K562 (cell line): ENCODE results near the gene RNASEH2A. TPM values are rescaled to one million over a fixed set of nuclear protein-coding genes. Genes with fewer than 3 reads are reported as not detected.

Experiments used
- CC2D1A ChIP-seq: fragments of 450-650 bp; IDR thresholded peaks from 2 replicates; pipeline ENCODE4 v1.6.1; 2017; ENCODE audit warnings: mild to moderate bottlenecking
- CREB1 ChIP-seq, 2 experiments: sonication (generic) in 1 of 2; formaldehyde crosslinking in 1 of 2; IDR thresholded peaks; 2 replicates each; pipeline versions ENCODE4 v1.6.1 to v1.8.0; 2012 to 2022; ENCODE audit warnings: inconsistent platforms in 1 of 2, mild to moderate bottlenecking in 1 of 2, missing genetic modification reagents in 1 of 2, moderate library complexity in 1 of 2
- DACH1 ChIP-seq: fragments of 450-650 bp; IDR thresholded peaks from 2 replicates; pipeline ENCODE4 v1.6.1; 2018; ENCODE audit not compliant: partially characterized antibody
- FOXM1 ChIP-seq, 2 experiments: fragments of 450-650 bp in 1 of 2; sonication (generic) in 1 of 2; formaldehyde crosslinking in 1 of 2; IDR thresholded peaks; 2 replicates each; pipeline versions ENCODE4 v1.6.1 to v1.9.0; 2017 to 2022; ENCODE audit warnings: low read depth in 2 of 2, mild to moderate bottlenecking in 2 of 2, missing genetic modification reagents in 1 of 2, moderate library complexity in 1 of 2
- HDAC6 ChIP-seq: IDR thresholded peaks from 2 replicates; pipeline ENCODE4 v1.6.1; 2012; ENCODE audit warnings: low read depth, mild to moderate bottlenecking, control low read depth, inconsistent platforms, low read length, moderate library complexity
- HDGF ChIP-seq: fragments of 450-650 bp; IDR thresholded peaks from 2 replicates; pipeline ENCODE4 v1.6.1; 2016
- HMG20A ChIP-seq: fragments of 450-650 bp; formaldehyde crosslinking; conservative IDR thresholded peaks from 2 replicates; pipeline ENCODE4 v1.4.0; 2020; ENCODE audit warnings: mild to moderate bottlenecking, mixed read lengths
- MLLT1 ChIP-seq, 2 experiments: fragments of 450-650 bp; IDR thresholded peaks; 2 replicates each; pipeline ENCODE4 v1.6.1; 2016
- RCOR1 ChIP-seq, 2 experiments: IDR thresholded peaks; 2 replicates each; pipeline ENCODE4 v1.6.1; 2012; ENCODE audit warnings: low read depth in 2 of 2, low read length in 2 of 2, borderline replicate concordance in 1 of 2, improper control_type of control experiment in 1 of 2
- RFX5 ChIP-seq: IDR thresholded peaks from 2 replicates; pipeline ENCODE4 v1.6.1; 2011; ENCODE audit warnings: low read depth, mild to moderate bottlenecking, improper control_type of control experiment, low read length
- RREB1 ChIP-seq: fragments of 250-450 bp; sonication (Bioruptor Pico); IDR thresholded peaks from 2 replicates; pipeline ENCODE4 v1.4.0; 2020
- SMAD3 ChIP-seq: fragments of 450-650 bp; formaldehyde crosslinking; conservative IDR thresholded peaks from 2 replicates; pipeline ENCODE4 v1.4.0; 2020; ENCODE audit warnings: mild to moderate bottlenecking
- SMARCA4 ChIP-seq: fragments of 450-650 bp; IDR thresholded peaks from 2 replicates; pipeline ENCODE4 v1.6.1; 2016
- ZHX1 ChIP-seq: fragments of 150-350 bp; conservative IDR thresholded peaks from 2 replicates; pipeline ENCODE4 v1.6.1; 2014; ENCODE audit warnings: low read length
- ZNF551 ChIP-seq: fragments of 250-450 bp; sonication (Bioruptor Pico); IDR thresholded peaks from 2 replicates; pipeline ENCODE4 v1.5.0; 2021; ENCODE audit warnings: mild to moderate bottlenecking, moderate library complexity
- ZNF586 ChIP-seq: fragments of 450-650 bp; formaldehyde crosslinking; conservative IDR thresholded peaks from 2 replicates; pipeline ENCODE4 v1.4.0; 2020; ENCODE audit warnings: mild to moderate bottlenecking, moderate library complexity
- ZNF696 ChIP-seq: fragments of 250-450 bp; sonication (Bioruptor Pico); conservative IDR thresholded peaks from 2 replicates; pipeline ENCODE4 v1.4.0; 2020; ENCODE audit warnings: mild to moderate bottlenecking, moderate library complexity
- polyA plus RNA-seq, 8 experiments: library from polyadenylated mRNA; depleted of rRNA in 4 of 8; stranded (reverse) in 5 of 8; unstranded in 3 of 8; fragments of >200 nt; fragmentation: Nextera tagmentation in 2 of 8; fragmentation: Illumina TruSeq in 1 of 8; extraction: Ambion mirVana in 2 of 8; extraction: Trizol in 1 of 8; gene quantifications; 2 replicates each; pipeline versions ENCODE4 v1.2.1 to v1.2.3, GENCODE V29; 2011 to 2014; ENCODE audit warnings: inconsistent platforms in 1 of 8, missing spikeins in 1 of 8
- total RNA-seq, 7 experiments: library from RNA; depleted of rRNA in 6 of 7; stranded (reverse); fragments of >200 nt in 6 of 7; fragmentation: Illumina TruSeq in 2 of 7; extraction: Trizol in 2 of 7; gene quantifications; 2 replicates each; pipeline versions ENCODE4 v1.2.1 to v1.2.3, GENCODE V29; 2011 to 2021; ENCODE audit warnings: low replicate concordance in 1 of 7

RNASEH2A gene
- total and polyA plus RNA-seq, 9 of the 15 experiments (the other 6 are each of a cell fraction or from before 2014, with no cell fraction given) = 22.3 to 78.0 (median 61.7) TPM

- TF ChIP-seq HDAC6 (no peak), CC2D1A (no peak), MLLT1 (IDR thresholded peaks at IDR 0.05) (no peak), ZNF551 (no peak), SMARCA4 (no peak), ZNF586 (CRISPR knock-in tag) (no peak), SMAD3 (CRISPR knock-in tag) (no peak), DACH1 (peak; percentile 74), FOXM1 (IDR thresholded peaks at IDR 0.05; ENCODE audit: low read depth) (no peak), FOXM1 (CRISPR knock-in tag; IDR thresholded peaks at IDR 0.05; ENCODE audit: low read depth) (no peak), ZNF696 (no peak), HDGF (no peak), RREB1 (CRISPR knock-in tag) (no peak), HMG20A (CRISPR knock-in tag) (no peak), ZHX1 (0 out of 2 replicates have a peak, but pooled peaks have one; percentile 42), RCOR1 (IDR thresholded peaks at IDR 0.05; ENCODE audit: borderline replicate concordance in 1 of 2, low read depth in 2 of 2, low read length in 2 of 2) (peak; percentile 28 to 81; a peak in 3 of 4 replicates), CREB1 (IDR thresholded peaks at IDR 0.05) (no peak), CREB1 (CRISPR knock-in tag; IDR thresholded peaks at IDR 0.05) (peak; percentile 46; the same call in 1 of the 2 replicates), RFX5 (no peak)
Measured at GRCh38 chr19:12757544-12758274, 48.7 kb upstream of the RNASEH2A start (continued).
